PFSK-1 (cell line): ENCODE measurements around the gene SMIM10L2A.

Experiments used
- POLR2AphosphoS5 ChIP-seq: IDR thresholded peaks from 2 replicates; pipeline ENCODE4 v1.6.1; 2012; ENCODE audit warnings: low read depth, mild to moderate bottlenecking, control low read depth, low read length, moderate library complexity
- REST ChIP-seq, 2 experiments: IDR thresholded peaks; 2 replicates each; pipeline versions ENCODE4 v1.6.1 to v1.8.0; 2011 to 2012; ENCODE audit warnings: low read depth in 2 of 2, low read length in 2 of 2, control low read depth in 1 of 2, inconsistent platforms in 1 of 2, mild to moderate bottlenecking in 1 of 2, moderate library complexity in 1 of 2; ENCODE audit not compliant: insufficient read depth in 1 of 2
- SIN3A ChIP-seq: IDR thresholded peaks from 2 replicates; pipeline ENCODE4 v1.6.1; 2012; ENCODE audit warnings: mild to moderate bottlenecking, low read length, moderate library complexity, borderline replicate concordance; ENCODE audit not compliant: insufficient read depth
- TAF1 ChIP-seq: IDR thresholded peaks from 2 replicates; pipeline ENCODE4 v1.6.1; 2012; ENCODE audit warnings: low read length, control low read depth, borderline replicate concordance; ENCODE audit not compliant: insufficient read depth

GRCh38 chrX:135421537-135421931, 210 bp upstream of the SMIM10L2A start:
- TF ChIP-seq POLR2AphosphoS5 (no peak), SIN3A (no peak), TAF1 (no peak), REST (IDR thresholded peaks at IDR 0.05; ENCODE audit: insufficient read depth in 1 of 2, low read depth in 2 of 2, low read length in 2 of 2) (no peak)
